GM19438 (cell line): ENCODE measurements around the gene USP48.

Source experiments
- ATAC-seq: cut with Tn5 transposase; IDR thresholded peaks from one replicate; pipeline ENCODE4 v1.9.1; 2021; ENCODE audit warnings: low read depth; ENCODE audit not compliant: unreplicated experiment

The USP48 gene

GRCh38 chr1:21749859-21750468 lies 33.0 kb downstream of the USP48 start:
- ATAC-seq = no peak

GRCh38 chr1:21749109-21749508 lies 33.8 kb downstream of the USP48 start:
- ATAC-seq = no peak

DNA sequence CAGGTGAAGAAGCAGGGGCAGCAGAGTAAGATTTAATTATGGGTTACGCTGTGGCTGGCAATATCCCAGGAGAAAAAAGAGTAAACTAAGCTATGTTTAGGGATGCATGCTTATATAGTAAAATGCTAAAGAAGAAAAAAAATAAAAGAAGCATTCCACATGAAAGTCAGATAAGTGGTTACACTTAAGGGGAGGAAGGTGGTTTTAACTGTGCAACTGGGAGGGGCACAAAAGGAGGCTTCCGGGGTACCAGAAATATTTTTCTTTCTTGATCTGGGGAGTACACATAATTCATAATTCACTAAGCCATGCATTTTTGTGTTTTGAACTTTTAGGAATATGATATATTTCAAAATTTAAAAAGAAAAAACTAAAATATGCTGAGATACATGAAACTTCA lies 39.5 kb downstream of the USP48 start:
- no peak for ATAC-seq

DNA sequence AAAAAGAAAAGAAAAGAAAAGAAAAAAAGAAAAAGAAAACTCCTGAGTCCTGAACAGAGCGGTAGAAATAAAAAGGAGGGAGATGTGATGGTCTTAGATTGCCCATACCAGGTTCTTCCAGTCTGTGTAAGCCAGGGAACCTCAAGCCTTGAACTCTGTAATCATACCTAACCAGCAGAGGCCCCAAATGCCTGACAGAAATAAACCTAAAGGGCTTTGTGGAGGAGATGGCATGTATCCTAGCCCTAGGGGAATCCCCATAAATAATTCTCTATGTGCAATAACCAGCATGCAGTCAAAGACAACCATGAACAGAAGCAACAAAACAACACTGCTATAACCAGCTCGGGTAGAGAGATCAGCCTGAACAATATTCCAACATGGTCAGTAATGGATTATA lies 40.4 kb downstream of the USP48 start:
- ATAC-seq = no peak

GRCh38 chr1:21741206-21741605 lies 41.7 kb downstream of the USP48 start:
- ATAC-seq = no peak

- ATAC-seq = no peak
These were observed 46.1 kb downstream of the USP48 start for GRCh38 chr1:21736876-21737275.

DNA sequence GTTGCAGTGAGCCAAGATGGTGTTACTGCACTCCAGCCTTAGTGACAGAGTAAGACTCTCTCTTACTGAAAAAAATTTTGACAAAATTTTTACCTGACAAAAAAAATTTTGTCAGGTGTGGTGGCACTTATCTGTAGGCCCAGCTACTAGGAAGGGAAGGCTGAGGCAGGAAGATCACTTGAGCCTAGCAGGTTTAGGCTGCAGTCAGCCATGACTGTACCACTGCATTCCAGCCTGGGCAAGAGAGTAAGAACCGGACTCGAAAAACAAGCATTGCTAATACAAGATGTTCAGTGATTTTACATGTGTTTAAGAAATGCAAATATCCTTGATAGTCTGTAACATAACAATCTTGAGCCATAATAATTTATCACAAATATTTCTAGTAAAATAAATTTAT lies 46.9 kb downstream of the USP48 start:
- ATAC-seq = no peak

GRCh38 chr1:21734526-21734925 lies 48.4 kb downstream of the USP48 start:
- no peak for ATAC-seq

DNA sequence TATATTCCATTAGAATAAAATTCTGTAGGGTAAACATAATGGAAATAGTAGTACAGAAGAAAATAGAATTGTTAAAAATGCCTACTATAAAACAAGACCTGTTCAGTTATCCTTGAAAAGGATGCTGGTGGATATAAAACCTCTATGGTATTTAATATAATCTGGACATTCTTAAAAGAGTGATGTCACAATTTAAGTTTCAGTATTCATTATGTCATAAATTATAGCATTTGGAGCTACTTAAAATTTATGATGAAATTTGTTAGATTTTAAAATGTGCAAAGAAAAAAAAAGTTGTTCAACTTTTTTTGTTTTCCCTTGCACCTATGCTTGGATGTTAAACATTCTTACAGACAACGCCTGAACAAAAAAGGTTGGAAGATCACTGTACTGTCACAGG lies 50.3 kb downstream of the USP48 start:
- ATAC-seq = no peak

DNA sequence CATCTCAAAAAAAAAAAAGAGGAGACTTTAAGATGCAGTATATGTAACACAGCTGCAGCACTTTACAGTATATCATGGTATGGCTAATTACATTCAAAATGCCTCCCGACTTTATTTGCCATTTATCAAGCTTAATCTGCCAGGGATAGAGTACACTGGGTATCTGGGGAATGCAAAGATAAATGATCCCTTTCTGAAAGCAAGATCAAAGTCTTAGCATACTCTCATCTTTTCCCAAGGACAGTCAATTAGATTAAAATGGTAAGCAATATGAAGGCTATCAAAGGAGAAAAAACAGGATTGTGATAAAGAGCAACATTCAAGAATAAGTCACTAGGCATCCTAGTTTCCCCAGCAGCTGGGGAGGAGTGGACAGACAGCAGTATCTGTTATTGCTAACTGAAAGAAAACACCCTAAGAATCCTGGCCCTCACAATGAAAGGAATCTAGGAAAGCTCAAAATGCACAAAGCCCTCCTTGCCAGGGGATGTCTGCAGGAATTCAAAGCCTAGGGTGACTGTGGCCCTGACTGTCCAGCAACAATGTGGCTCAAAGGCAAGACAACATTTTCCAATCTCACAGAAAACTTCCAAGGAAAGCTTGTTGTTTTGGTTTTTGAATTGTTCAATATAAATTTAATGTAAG lies 57.1 kb downstream of the USP48 start:
- ATAC-seq = no peak

GRCh38 chr1:21724570-21724969 lies 58.4 kb downstream of the USP48 start:
- ATAC-seq = no peak

- no peak for ATAC-seq
These were observed 58.9 kb downstream of the USP48 start for GRCh38 chr1:21724098-21724497.

- no peak for ATAC-seq
These were observed 61.5 kb downstream of the USP48 start for GRCh38 chr1:21721295-21721985.

GRCh38 chr1:21716169-21716568 lies 66.8 kb downstream of the USP48 start:
- no peak for ATAC-seq

- no peak for ATAC-seq
These were observed 75.1 kb downstream of the USP48 start for GRCh38 chr1:21707891-21708290.

DNA sequence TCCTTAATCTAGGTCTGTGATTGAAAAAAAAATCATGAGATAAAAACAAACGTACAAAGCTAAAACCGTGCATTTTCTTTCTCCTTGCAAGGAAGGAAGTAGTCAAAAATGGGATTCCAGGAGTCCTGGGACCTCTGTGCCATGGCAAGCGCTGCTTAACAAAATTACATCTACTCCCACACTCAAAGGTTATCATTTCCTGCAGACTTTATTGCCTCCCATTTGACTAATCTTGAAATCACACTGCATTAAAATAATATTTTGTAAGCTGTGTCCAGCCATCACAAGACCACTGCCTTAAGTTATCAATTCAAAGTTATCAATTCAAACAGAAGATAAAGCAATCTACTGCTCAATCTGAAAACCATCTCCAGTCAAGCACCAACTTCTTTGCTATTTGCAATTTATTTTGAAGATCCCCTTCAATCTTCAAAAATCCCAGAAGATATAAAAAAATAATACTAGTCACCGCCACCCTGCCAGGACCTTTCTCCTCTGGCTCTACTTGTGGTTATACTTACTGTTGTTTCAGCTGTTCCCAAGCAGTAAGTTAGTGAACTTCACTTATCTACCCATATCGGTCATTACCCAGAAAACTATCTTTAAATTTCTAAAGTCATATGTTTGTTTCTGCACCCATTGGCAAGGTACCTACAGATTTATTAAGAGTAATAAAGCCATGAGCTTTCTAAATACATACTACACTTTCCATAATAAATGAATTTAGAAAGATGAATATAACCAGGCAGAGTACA lies 75.7 kb downstream of the USP48 start:
- ATAC-seq = no peak

DNA sequence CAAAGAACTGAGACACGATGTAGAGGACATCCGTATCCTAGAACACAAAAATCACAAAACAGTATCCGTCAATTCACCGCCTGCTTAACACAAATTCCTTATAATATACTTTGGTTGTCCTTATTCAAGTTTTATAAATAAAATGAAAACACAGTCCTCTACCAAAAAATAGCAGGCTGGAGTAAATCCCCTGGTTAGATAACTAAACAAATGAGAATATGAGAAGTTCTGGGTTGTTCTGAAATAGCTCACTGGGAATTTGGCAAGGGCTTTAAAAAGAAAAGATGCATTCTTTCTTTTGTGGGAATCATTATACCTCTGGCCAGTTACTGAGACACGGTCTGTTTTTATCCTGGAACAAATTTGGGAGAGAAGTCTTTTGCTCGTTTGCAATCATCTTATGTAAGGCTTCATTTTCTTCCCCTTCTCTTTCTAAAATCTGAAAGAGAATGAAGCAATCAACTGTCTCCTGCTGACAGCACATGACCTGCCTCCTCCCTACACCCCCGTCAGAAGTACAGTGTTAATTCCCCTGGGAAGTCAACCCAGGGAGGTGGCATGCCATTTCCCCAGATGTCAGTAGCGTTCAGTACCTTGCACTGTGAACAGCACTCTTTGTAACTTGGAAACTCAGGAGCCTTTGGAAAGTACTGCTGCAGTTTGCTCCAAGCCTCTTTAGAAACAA lies 76.7 kb downstream of the USP48 start:
- no peak for ATAC-seq

GRCh38 chr1:21705303-21705980 lies 77.5 kb downstream of the USP48 start:
- no peak for ATAC-seq

- no peak for ATAC-seq
These were observed 78.8 kb downstream of the USP48 start for GRCh38 chr1:21704145-21704544.

DNA sequence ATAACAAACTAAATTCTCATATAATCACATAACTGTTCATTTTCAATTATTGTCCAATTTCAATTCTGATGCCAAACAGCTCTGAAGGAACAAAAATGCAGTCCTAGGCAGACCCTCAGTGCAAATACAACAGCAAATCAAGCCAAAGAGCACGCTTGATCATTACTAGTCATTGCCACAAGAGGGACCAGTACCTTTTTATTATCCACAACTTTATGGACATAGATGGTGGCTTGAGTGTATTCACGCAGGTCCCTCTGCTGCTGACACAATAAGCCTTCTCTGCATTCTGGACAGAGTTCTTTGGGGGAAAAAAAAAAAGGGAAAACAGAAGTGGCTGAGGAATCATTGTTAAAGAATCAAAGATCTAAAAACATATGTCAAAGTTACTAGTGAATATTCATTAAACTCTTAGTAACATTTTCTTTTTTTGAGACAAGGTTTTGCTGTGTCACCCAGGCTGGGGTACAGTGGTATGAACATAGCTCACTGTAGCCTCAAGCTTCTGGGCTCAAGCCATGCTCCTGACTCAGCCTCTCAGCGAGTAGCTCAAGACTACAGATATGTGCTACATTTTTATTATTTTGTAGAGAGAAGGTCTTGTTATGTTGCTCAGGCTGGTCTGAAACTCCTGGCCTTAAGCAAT lies 79.5 kb downstream of the USP48 start:
- no peak for ATAC-seq
